ENCODE measurements around the gene CD2AP.
"Not testable (repeated sequence)": the region's sequence is repeated elsewhere in the genome, so short reads cannot be mapped to it uniquely, and the experiment has no call there.

The CD2AP gene, protein sequence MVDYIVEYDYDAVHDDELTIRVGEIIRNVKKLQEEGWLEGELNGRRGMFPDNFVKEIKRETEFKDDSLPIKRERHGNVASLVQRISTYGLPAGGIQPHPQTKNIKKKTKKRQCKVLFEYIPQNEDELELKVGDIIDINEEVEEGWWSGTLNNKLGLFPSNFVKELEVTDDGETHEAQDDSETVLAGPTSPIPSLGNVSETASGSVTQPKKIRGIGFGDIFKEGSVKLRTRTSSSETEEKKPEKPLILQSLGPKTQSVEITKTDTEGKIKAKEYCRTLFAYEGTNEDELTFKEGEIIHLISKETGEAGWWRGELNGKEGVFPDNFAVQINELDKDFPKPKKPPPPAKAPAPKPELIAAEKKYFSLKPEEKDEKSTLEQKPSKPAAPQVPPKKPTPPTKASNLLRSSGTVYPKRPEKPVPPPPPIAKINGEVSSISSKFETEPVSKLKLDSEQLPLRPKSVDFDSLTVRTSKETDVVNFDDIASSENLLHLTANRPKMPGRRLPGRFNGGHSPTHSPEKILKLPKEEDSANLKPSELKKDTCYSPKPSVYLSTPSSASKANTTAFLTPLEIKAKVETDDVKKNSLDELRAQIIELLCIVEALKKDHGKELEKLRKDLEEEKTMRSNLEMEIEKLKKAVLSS

DNA sequence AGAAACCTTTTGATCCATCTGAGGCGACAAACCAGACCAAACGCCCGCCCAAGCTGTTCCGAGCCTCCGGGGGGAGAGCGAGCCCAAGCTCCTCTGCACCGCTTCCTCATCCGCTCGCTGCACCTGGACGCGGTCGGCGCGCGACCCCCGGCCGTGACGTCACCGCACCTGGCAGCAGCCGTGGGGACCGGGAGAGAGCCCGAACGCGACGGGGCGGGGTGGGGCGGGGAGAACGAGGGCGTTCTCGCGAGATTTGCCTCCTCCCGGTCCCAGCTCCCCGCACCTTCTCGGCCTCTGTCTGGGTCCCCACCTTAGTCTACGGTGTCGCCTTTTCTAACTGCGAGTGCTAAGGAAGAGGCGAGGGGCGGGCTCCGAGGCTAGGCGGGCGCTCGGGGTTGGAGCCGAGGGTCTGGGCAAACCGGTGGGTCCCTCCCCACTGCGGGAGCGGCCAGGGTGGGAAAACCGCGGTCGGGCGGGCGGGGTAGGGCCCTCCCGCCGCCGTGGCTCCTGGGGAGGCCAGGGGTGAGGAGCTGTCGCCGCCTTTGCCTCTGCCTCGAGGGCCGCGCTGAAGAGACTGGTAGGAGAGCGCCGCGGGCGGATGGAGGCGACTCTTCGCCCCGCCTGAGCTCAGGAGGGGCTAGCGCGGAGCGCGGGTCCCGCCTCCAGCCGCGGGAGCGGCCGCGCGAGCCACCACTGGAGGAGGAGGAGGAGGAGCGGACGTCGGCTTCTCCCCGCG lies at the start of gene CD2AP:
Gene CD2AP (plus strand): TSS at position 293 of the 736 bp plus-strand sequence. CDS start 456 bp downstream, outside the sequence.
- peak; percentile 87 for DNase-seq

DNA sequence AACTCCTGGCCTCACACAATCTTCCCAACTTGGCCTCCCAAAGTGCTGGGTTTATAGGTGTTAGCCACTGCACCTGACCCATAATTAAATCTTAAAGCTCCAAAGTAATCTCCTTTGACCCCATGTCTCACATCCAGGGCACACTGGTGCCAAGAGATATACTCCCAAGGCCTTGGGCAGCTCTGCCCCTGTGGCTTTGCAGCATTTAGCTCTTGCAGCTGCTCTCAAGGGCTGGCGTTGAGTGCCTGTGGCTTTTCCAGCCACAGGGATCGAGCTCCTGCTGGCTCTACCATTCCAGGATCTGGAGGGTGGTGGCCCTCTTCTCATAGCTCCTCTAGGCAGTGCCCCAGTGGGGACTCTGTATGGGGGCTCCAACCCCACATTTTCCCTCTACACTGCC lies 49.3 kb upstream of the CD2AP start:
- no peak for DNase-seq

DNA sequence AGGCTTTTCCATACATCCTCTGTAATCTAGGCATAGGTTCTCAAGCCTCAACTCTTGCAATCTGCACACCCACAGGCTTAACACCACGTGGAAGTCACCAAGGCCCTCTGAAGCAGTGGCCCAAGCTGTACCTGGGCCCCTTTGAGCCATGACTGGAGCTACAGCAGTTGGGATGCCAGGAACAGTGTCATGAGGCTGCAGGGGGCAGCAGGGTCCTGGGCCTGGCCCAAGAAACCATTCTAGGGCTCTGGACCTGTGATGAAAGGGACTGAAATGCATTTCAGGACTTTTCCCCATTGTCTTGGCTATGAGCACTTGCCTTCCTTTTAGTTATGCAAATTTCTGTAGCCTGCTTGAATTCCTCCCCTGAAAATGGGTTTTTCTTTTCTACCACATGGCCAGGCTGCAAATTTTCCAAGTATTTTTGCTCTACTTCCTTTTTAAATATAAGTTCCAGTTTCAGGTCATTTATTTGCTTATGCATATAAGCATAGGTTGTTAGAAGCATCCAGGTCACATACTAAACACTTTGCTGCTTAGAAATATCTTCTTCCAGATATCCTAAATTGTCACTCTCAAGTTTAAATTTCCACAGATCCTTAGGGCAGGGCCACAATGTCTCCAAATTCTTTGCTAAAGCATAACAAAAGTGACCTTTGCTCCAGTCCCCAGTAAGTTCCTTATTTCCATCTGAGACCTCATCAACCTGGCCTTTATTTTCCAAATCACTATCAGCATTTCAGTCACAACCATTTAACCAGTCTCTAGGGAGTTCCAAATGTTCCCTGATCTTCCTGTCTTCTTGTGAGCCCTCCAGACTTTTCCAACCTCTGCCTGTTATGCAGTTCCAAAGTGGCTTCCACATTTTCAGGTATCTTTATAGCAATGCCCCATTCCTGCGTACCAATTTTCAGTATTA lies 48.6 kb upstream of the CD2AP start:
- DNase-seq, result no peak

DNA sequence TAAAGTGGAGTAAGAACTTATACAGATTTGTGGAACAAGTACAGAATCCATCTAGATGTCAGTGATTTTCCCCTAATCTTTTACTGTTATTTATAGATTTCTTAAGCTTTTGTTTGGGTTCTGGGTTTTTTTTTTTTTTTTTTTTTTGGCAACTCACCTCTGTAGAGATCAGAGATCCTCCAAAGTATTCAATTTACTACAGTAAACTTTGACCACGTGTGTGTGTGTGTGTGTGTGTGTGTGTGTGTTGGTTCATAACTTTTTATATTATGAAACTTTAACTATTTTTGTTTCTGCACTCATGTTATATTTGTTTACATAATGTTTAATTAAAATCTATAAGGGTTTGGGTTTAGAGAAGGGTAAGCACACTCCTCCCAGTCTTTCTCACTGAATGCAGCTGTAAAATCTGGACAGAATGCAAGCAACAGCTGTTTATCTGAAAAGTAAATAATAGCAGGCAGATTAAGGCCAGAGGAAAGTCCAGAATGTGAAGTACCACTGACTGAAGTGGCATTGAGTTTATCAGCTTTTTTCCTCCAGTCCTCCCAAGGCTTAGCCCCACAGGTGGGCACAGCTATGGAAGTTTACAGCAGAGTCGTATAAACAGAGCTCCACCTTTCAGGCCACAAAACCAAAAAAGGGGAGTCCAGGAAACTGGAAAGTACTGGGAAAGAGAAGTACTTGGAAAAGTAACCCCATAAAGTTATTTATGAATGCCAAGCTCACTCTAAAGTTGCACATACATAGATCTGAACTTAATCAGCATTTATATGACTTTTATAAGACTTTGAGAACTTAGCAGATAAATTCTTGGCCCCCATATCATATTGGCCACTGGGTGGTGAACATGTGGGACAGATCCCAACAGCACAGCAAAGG lies 43.0 kb upstream of the CD2AP start:
- DNase-seq, result no peak

DNA sequence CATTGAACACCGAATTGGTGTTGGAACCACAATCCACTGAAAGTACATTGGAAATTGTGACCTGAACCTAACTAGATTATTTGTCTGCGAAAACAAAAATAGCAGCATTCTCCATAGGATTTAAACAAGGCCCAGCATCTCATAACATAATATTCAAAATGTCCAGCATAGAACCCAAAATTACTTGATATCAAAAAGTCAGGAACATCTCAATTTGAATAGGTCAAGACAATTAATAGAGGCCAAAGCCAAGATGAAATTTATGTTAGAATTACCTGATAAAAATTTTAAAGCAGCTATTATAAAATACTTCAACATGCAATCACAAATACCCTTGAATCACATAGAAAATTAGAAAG lies 42.4 kb upstream of the CD2AP start:
- DNase-seq, result no peak

DNA sequence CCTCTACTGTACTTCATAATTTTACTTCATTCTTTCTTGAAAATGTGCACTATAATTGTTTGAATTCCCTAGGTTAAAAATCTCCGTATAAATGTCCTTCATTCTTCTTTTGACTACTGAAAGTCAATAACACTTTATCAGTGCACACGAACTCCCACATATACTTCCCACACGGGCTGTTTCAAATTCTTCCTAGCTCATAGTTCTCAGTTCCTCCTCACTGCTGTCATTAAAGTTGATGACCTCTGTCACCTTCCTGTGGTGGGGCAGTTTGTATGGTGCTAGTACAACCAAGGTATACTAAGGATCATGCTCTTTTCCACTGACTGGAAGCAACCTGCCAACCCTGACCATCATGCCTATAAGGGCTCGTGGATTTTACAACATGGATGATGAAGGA lies 40.0 kb upstream of the CD2AP start:
- DNase-seq, result no peak

DNA sequence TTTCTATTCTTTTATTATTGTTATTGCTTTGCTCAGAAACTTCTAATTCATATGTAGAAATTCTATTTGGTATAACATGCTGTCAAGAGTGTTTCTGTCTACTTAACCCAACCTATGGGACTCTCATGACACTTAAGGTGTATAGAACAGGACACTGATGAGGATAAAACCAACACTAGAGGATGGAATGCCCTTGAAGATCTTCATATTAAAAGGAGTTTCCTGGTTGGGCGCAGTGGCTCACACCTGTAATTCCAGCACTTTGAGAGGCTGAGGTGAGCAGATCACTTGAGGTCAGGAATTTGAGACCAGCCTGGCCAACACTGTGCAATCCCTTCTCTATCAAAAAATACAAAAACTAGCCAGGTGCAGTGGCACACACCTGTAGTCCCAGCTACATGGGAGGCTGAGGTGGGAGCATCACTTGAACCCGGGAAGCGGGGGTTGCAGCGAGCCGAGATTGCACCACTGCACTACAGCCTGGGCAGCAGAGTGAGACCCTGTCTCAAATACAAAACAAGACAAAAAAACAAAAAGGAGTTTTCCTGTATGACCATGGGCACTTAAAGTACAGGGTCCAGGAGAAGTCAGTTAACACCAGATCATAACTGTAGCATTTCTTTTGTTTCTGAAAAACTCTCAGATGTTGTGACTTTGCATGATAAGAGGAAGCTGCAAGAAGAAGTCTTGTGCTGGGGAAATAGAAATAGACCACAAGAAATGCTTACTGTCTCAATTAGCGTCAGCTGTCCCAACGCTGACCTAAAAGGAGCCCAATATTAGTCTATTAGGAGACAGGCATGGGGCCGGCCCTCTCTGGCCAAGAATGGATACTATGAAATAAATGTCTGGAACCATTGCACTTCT lies 38.9 kb upstream of the CD2AP start:
- DNase-seq, result no peak

DNA sequence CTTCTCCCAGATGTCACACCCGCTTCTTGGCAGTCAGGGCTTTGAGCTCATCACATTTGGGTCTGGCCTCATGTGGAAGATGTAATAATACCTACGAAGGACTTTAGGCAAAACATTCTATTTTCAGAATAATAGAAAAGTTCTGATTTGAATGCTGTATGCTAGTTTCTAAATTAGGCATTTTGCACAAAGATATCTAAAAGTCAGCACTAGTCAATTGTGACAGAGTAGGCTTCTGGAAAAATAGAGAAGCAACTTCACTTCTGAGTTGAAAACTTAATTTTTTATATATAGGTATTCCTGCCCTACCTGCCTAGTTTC lies 38.3 kb upstream of the CD2AP start:
- DNase-seq, result no peak

DNA sequence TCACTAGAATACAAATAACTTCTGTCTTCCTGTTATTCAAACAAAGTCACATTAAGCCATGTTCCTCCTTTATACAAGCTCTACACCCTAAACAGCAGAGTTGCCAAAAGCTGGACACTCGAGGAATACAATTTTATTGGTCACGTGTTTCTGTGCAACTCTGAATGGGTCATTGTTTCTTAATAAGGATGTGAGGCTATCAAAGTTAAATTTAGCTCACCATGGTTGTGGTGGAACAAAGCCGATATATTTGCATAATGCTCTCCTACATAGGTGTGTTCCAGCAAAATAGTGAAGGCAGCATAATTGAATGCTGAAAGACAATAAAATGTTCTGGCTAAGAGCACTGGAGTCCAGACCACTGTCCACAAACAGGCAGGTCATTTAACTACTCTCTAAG lies 36.9 kb upstream of the CD2AP start:
- DNase-seq, result peak; percentile 75

DNA sequence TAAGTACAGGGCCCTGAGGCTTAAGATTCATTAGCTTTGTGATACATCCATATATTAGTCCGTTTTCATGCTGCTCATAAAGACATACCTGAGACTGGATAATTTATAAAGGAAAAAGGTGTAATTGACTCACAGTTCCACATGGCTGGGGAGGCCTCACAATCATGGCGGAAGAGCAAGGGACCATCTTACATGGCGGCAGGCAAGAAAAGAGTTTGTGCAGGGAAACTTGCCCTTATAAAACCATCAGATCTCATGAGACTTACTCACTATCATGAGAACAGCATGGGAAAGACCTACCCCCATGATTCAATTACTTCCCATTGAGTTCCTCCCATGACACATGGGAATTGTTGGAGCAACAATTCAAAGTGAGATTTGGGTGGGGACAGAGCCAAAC lies 32.6 kb upstream of the CD2AP start:
- not testable (repeated sequence) for DNase-seq

DNA sequence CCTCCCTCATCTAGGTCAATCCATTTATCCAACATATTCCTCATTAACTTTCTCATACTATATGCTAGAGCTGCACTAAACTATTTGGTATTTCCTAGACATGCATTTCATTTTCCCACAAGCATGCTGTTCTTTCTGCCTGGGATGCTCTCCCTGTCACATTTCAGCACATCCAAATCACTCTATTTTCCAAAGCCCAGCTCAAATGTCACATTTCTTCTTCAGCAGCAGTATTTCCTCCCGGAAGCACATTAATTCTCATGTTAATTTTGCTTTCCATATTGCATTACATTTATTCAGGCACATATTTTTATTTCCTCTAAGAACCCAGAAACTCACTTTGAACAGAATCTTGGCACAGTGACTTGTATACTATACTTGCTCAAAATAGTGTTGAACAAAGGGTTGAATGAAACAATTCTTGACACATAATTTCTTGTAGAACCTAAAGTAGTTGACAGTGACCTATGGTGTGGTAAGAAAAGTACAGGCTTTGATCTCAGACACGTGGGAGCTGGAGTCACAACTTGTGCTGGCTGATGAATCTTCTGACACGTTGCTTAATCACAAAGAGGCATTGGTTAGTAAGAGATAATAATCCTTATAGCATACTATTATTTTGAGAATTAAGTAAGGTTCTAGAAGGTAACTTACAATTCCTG lies 30.8 kb upstream of the CD2AP start:
- DNase-seq, result no peak

DNA sequence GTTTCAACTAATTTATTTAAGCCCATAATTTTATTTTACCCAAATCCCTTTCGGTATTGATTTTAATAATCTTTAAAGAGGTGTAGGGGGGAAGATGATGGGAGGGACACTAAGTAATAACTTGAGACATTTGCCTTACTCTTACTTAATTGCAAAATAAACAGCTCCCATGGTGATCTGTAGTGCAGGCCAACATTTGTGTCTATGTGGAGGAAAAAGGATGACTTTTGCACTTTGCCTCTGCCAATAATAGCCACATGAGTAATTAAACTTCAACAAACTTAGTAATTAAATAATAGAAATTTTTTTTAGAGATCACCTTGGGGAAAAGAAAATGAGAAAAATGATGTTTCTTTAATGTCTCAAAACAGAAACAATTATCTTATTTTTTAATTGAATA lies 29.9 kb upstream of the CD2AP start:
- no peak for DNase-seq

DNA sequence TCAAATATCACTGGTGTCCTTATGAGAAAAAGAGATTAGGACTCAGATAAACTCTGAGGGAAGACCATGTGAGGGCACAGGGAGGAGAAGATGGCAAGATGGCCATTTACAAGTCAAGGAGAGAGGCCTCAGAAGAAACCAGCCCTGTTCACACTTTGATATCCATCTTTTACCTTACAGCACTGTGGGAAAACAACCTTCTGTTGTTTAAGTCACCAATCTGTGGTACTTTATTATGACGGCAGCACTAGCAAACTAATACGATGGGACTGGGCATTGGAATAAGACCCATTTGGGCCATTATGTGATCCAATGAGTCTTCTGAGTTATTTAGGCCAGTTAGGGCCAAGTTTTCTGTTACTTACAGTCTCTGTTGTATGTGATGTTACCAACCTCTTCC lies 26.4 kb upstream of the CD2AP start:
- no peak for DNase-seq

DNA sequence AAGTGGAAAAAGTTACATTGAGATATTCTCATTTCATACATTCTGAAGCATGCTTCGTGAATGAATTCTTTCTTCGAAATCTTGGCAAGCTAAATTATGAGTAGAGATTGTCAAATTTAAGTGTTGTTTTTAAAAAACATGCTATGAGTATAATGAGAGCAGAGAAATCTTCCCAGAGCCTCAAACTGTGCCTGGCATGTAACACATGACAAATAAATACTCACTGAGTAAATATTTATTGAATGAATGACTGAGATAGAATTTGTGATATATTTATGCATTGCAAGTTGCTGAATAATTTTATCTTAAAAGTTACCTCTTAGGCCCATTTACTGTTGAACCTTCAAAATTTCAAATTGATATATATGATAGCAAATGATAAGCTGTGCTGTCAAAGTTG lies 24.7 kb upstream of the CD2AP start:
- DNase-seq, result no peak

DNA sequence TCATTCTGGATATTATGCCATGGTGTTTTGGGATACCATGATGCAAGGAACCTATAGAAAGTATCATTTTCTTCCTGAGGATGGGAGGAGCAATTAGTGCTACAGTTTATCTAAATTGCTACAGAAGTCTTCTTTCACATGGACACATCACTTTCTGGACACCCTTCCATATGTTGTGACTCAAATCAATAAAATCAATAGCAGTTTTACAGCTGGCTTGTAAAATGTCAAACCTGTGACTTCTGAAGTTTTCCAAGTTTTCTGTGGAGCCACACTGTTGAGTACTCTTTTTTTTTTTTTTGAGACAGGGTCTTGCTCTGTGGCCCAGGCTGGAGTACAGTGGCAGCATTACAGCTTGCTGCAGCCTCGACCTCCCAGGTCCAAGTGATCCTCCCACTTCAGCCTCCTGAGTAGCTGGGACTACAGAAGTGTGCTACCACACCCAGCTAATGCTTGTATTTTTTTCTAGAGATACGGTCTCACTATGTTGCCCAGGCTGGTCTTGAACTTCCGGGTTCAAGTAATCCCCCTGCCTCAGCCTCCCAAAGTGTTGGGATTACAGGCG lies 24.1 kb upstream of the CD2AP start:
- DNase-seq, result no peak

DNA sequence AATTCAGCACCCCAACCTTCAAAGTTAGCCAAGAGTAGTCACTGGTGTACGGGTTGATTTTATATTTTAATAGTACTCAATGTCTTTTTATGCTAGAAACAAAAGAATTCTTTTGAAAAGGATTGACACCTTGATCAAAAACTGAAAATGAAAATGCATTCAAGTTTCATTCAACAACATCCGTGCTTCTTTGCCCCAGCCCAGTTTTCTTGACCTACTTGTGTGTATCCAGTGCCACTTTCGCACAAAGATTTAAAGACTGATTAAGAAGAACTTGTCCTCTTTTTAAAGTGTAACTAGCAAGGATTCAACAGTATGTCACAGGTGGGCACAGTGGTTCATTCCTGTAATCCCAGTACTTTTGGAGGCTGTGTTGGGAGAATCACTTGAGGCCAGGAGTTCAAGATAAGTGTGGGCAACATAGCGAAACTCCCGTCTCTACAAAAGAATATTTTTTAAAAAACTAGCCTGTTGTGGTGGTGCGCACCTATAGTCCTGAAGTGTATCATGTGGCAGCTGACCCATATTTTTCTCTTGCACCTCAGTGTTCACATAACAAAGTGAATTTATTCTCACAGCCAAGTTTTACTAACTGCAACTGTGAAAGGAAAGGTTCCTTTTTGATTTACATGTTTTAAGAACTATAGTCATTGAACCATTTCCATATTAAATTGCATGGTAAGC lies 22.7 kb upstream of the CD2AP start:
- DNase-seq, result no peak

DNA sequence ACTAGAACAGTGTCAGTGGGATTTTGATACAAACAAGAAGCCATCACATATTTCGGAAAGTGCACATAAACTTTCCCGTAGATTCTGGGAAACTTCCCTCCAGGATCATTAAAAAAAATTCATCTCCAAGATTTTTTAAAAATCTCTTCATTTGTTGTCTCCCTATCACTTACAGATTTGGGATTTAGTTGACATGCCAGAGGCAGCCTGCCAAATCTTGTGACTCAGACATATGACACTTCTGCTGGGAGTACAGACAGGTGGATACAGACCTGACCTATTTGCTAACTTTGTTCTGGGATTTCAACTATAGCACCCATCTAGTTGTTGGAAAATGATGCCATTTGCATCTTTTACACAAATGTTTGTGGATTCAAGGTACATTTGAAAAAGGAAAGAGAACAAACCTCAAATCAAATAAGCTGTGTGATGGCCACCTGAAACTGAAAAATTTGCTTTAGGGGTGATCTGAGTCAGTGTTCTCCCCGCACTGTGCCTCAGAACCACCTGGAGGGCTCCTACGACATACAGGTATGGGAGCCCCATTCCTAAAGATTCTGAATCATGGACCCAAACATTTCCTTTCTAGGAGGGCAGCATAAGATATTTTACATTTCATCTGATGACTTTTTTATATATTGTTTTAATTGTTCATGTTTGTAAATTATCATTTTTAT lies 21.9 kb upstream of the CD2AP start:
- peak; percentile 21 for DNase-seq

DNA sequence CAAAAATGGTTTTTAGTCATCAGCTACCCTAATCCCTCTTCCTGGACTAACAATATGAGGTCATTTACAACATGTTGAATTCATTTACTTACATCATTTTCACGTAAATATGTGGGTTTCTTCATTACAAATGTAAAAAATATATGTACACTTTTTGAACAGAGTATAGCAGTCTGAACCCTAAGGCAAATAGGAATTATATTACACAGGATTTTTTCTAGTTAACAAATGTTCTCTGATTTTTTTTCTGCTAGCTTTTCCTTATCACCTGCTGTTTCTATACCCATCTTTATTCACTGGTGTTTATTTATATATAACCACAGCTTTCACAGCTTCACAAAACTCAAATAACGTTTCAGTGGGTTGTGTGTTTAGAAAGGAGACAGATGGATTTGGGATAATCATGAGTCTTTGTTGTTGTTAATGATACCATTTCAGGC lies 21.0 kb upstream of the CD2AP start:
- DNase-seq, result peak; percentile 53

DNA sequence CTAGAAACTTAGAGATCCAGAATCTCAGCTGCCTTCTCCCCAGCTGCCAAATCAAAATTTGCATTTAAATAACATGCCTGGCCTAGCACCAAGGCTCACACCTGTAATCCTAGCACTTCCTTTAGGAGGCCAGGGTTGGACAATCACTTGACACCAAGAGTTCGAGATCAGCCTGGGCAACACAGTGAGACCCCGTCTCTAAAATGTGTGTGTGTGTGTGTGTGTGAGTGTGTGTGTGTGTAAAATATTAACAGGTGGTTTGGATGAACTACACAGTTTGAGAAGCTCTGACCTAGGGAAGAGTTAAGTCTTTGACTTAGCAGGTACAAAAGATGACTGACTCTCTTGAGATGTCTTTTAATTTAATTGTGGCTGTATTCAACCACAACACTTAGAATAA lies 20.2 kb upstream of the CD2AP start:
- no peak for DNase-seq
